Activated CD4-positive, alpha-beta memory T cell treated with anti-CD3 and anti-CD28 coated beads, Interleukin-2, amount 10 ng/mL, durations not matched to agents 7 days and 5 days (primary cell): Measurements from ENCODE around the gene CYP8B1. TPM values are rescaled to one million over a fixed set of nuclear protein-coding genes. Genes with fewer than 3 reads are reported as not detected.

ENCODE experiments used
- CTCF ChIA-PET: fragments of 350-600 bp; sonication (Branson Sonifier 250); formaldehyde crosslinking; loops from one replicate; lab custom pipeline; 2021; ENCODE audit warnings: antibody characterized with exemption, inconsistent platforms; lab: Charles Lee
- POLR2A ChIA-PET: fragments of 350-600 bp; sonication (Branson Sonifier 250); formaldehyde crosslinking; loops from one replicate; lab custom pipeline; 2021; ENCODE audit warnings: antibody characterized with exemption; lab: Charles Lee
- DNase-seq: peaks from one replicate; pipeline ENCODE4 v3.0.0-alpha.2; 2020
- H3K27ac Mint-ChIP-seq: one replicate; pipeline ENCODE4 v1.8.0; 2021; ENCODE audit warnings: mild to moderate bottlenecking, mixed read lengths
- H3K27me3 Mint-ChIP-seq: one replicate; pipeline ENCODE4 v1.8.0; 2021; ENCODE audit warnings: mixed read lengths
- H3K36me3 Mint-ChIP-seq: one replicate; pipeline ENCODE4 v1.8.0; 2021; ENCODE audit warnings: low read depth, mixed read lengths
- H3K4me1 Mint-ChIP-seq: one replicate; pipeline ENCODE4 v1.8.0; 2021; ENCODE audit warnings: mixed read lengths
- H3K4me3 Mint-ChIP-seq: one replicate; pipeline ENCODE4 v1.8.0; 2021; ENCODE audit warnings: mild to moderate bottlenecking, mixed read lengths
- H3K9me3 Mint-ChIP-seq: one replicate; pipeline ENCODE4 v1.8.0; 2021; ENCODE audit warnings: mixed read lengths
- total RNA-seq, 2 experiments: library from RNA; stranded (reverse); gene quantifications; one replicate each; pipeline ENCODE4 v1.2.3, GENCODE V29; 2021

CYP8B1 gene
- total RNA-seq, 2 experiments from 2014 or later = not detected

DNA sequence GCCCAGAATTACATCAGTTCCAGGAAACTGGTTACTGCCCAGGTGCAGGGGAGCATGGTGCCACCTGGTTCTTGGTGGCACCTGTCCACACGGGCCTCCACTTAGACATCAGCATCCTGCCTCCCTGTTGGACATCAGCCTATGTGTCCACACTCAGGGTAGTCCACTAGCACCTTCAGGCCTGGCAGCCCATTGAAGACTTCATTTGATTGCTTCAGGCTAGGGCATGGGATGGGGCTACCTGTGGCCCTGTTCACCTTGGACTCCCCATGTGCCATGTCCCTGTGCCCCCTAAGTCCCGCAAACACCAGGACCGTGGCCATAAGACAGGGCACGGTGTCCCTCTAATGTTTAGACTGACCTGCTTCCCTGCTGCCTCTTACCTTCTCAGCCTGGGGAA is 30.9 kb downstream of the CYP8B1 start:
- Mint-ChIP-seq H3K4me3 (no peak overlapping the region), H3K9me3 (no peaks in the 10 kb centered on the region), H3K27ac (no peak overlapping the region), H3K36me3 (no peaks in the 10 kb centered on the region), H3K27me3 (peaks cover 2% of the 10 kb centered on the region), H3K4me1 (peaks cover 17% of the 10 kb centered on the region)
- ChIA-PET POLR2A (no interaction called here), CTCF (interaction anchor here (1.6 kb wide), 1 partner anchor 36 kb away, joined by 5 read pairs; no protein-coding TSS in a partner anchor)
- DNase-seq = no peak

DNA sequence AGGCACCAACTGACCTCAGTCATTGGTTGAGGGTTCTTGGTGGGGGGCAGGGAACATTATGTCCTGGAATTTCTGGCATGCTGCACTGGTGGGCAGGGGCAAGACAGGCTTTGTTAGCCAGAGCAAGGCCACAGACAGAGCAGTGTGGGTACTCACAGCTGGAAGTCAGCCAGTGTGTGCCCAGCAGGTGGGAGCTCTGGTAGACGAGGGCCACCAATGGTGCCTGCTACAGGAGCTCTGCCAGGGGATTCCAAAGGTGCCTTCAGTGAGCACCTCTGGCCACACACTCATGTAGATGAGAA is 31.3 kb downstream of the CYP8B1 start:
- DNase-seq = no peak
- ChIA-PET POLR2A (no interaction called here), CTCF (interaction anchor here (1.6 kb wide), 1 partner anchor 37 kb away, joined by 5 read pairs; no protein-coding TSS in a partner anchor)
- Mint-ChIP-seq H3K4me3 (no peak overlapping the region), H3K27ac (no peak overlapping the region), H3K36me3 (no peaks in the 10 kb centered on the region), H3K4me1 (peaks cover 17% of the 10 kb centered on the region), H3K27me3 (peaks cover 2% of the 10 kb centered on the region), H3K9me3 (no peaks in the 10 kb centered on the region)

DNA sequence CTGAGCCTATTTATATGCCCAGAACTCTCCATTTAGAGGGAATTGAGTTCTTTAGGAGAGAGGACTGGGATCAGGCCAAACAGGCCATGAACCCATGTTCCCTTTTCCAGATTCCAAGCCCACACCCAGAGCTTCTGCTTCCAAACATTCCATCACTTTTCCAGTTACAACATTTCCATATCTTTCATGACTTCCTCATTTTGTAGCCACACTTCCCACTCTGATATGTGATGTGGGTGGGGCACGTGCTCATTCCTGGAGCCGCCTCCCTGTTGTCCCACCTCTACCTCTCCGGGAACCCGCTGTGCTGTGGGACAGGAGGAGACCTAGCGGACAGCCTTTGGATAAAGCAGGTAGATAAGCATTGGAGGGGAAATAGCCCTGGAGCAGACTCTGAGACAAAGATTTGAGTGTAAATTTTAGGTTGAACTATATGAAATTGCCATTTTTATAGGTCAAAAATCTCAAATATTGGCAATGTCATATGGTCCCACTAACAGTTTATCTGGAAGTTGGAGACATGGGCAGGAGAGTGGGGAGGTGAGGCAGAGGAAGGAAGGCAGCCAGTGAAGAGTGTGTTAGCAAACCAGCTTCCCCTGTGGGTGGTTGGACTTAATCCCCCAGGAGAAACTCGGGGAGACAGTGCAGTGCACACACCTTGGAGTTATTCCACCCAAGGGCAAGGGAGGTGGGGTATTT is 31.8 kb downstream of the CYP8B1 start:
- H3K4me3 Mint-ChIP-seq = no peak overlapping the region
- H3K36me3 Mint-ChIP-seq = no peaks in the 10 kb centered on the region
- H3K9me3 Mint-ChIP-seq = no peaks in the 10 kb centered on the region
- H3K27me3 Mint-ChIP-seq = peaks cover 2% of the 10 kb centered on the region
- ChIA-PET CTCF (interaction anchor here (1.3 to 1.6 kb wide), 2 partner anchors 13 to 37 kb away, joined by 5 read pairs; no protein-coding TSS in a partner anchor), POLR2A (no interaction called here)
- no peak for DNase-seq
- peaks cover 17% of the 10 kb centered on the region for H3K4me1 Mint-ChIP-seq
- no peak overlapping the region for H3K27ac Mint-ChIP-seq

DNA sequence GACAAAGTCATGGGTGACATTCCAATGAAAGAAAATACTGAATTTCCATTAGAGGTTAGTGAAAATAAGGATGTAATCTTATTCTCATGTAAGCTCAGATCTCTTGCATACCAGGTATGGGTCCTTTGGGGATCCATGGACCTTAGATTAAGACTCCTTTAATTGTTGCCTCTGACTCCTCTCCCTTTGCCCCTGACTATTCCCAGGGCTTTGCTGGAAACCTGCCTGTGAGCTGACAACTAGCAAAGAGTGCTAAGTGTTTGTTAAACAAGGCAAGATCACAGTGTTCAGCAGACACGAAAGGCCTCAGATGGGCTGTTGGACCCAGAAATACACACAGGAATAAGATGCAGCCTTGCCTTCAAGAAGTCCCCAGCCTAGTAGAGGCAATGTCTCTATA is 34.3 kb downstream of the CYP8B1 start:
- no peak for DNase-seq
- Mint-ChIP-seq H3K27ac (no peak overlapping the region), H3K9me3 (no peaks in the 10 kb centered on the region), H3K27me3 (peaks cover 5% of the 10 kb centered on the region), H3K4me3 (no peak overlapping the region), H3K4me1 (peaks cover under 1% of the 10 kb centered on the region), H3K36me3 (no peaks in the 10 kb centered on the region)
- ChIA-PET POLR2A (no interaction called here), CTCF (no interaction called here)

DNA sequence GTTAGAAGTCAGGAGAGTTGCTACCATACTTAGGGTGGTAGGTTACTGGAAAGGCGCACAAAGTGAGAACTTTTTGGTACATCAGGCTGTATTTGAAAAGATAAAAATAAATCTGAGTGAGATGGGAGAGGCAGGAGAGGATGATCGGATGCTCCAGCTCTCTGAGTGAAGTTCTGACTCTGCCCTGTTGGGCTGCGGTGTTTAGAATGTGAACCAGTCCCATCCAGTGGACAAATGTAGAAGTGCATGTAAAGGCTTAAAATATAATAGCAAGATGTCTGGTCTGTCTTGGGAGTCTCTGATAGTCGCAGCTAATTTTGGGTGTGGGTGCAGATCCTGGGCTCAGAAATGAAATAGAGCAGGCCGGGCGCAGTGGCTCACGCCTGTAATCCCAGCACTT is 36.1 kb downstream of the CYP8B1 start:
- Mint-ChIP-seq H3K36me3 (no peaks in the 10 kb centered on the region), H3K4me1 (no peaks in the 10 kb centered on the region), H3K9me3 (no peaks in the 10 kb centered on the region), H3K27me3 (peaks cover 5% of the 10 kb centered on the region), H3K4me3 (no peak overlapping the region), H3K27ac (no peak overlapping the region)
- POLR2A ChIA-PET = interaction anchor here (1.2 kb wide), 2 partner anchors 8 to 36 kb away, joined by 3 read pairs; partner anchors contain the start of gene HIGD1A
- DNase-seq = peak; percentile 32
- CTCF ChIA-PET = interaction anchor here (0.6 to 2.5 kb wide), 16 partner anchors 8 to 1841 kb away, joined by 3 to 16 read pairs (median 3); no protein-coding TSS in a partner anchor

DNA sequence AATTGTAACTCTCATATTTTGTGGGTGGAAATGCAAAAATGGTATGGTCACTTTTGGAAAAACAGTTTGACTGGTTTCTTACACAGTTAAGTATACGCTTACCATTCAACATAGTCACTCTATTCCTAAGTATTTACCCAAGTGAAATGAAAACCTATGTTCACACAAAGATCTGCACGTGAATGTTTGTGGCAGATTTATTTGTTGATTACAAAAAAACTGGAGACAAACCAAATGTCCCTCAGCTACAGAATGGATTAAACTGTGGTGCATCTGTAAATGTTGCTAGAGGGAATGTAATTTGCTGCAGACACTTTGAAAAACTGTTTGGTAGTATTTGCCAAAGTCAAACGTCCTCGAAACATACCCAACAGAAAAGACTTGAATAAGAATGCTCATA is 37.1 kb downstream of the CYP8B1 start:
- Mint-ChIP-seq H3K27ac (no peak overlapping the region), H3K4me3 (no peak overlapping the region), H3K27me3 (peaks cover 2% of the 10 kb centered on the region), H3K9me3 (no peaks in the 10 kb centered on the region), H3K4me1 (no peaks in the 10 kb centered on the region), H3K36me3 (no peaks in the 10 kb centered on the region)
- CTCF ChIA-PET = interaction anchor here (1.2 to 2.5 kb wide), 3 partner anchors 9 to 59 kb away, joined by 3 to 16 read pairs (median 6); no protein-coding TSS in a partner anchor
- POLR2A ChIA-PET = no interaction called here
- DNase-seq = no peak

DNA sequence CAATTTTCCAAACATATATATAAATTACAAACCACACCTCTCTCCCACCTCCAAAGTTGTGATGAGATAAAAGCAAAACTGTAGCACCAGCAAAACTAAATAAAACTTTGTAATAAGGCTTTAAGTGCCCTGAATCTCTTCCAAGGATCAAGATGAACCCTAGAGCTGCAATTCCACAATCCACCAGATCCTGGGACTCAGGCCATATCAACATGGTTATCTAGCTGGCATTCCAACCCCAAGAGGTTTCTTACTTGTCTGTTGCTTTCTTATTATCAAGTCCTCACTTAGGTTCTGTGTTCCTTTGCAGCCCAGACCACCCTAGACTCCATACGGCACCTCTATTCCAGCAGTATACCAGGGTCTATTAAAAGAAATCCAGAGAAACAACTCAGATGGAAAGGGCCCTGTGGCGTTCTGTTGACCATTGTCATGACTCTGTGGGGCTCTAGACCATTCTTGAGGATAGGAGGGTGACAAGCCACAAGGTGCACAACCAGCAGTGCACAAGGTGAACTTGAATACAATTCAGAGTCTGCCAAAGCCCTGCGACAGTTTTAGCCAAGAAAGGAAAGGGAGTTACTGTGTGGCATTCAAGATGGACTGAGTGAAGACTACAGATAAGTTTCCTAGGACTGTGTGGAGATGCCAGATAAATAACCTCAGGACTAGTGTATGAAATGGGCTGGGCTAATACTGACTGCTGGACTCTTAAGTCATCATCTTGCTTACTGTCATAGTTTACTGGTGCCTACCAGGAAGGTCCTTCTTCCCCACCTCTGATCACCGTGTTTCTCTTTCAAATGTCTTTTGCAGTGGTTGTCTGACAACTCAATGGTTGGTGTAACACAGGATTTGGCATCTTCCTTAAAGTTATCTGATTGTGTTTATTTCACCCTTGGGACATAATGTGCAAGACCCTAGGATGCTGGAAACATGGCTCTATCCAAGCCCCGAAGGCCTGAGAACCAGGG is 39.2 kb downstream of the CYP8B1 start:
- CTCF ChIA-PET = no interaction called here
- H3K36me3 Mint-ChIP-seq = no peaks in the 10 kb centered on the region
- H3K27ac Mint-ChIP-seq = no peak overlapping the region
- peaks cover 3% of the 10 kb centered on the region for H3K4me1 Mint-ChIP-seq
- no peak overlapping the region for H3K4me3 Mint-ChIP-seq
- peaks cover 4% of the 10 kb centered on the region for H3K27me3 Mint-ChIP-seq
- no peak for DNase-seq
- H3K9me3 Mint-ChIP-seq = no peaks in the 10 kb centered on the region
- POLR2A ChIA-PET = no interaction called here

DNA sequence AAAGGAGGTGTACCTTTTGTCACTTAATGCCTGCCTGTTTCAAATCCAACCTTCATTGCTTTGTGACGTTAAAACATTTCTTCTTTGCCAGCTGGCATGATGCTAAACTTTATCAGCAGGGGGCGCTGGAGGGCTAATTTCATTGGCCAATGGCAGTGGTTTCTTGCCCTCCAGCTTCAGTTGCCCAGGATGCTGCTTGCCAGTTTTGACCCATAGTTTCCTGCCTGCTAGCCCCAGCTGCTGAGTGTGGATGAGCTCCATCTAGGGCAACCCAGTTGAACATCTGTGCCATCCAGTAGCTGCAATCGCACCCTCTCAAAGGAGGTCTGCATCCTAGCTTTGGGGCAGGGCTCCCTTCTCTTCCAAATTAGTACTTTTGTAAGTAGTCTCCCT is 44.4 kb downstream of the CYP8B1 start:
- Mint-ChIP-seq H3K27ac (no peak overlapping the region), H3K36me3 (no peaks in the 10 kb centered on the region), H3K27me3 (peaks cover 14% of the 10 kb centered on the region), H3K4me3 (no peak overlapping the region), H3K9me3 (no peaks in the 10 kb centered on the region), H3K4me1 (peaks cover 12% of the 10 kb centered on the region)
- DNase-seq = peak; percentile 85
- POLR2A ChIA-PET = interaction anchor here (0.7 to 1.4 kb wide), 5 partner anchors 8 to 52 kb away, joined by 3 to 8 read pairs (median 4); partner anchors contain the start of gene HIGD1A
- CTCF ChIA-PET = interaction anchor here (0.7 to 2.3 kb wide), 26 partner anchors 9 to 877 kb away, joined by 3 to 19 read pairs (median 4); partner anchors contain the start of genes ACKR2 and CYP8B1

DNA sequence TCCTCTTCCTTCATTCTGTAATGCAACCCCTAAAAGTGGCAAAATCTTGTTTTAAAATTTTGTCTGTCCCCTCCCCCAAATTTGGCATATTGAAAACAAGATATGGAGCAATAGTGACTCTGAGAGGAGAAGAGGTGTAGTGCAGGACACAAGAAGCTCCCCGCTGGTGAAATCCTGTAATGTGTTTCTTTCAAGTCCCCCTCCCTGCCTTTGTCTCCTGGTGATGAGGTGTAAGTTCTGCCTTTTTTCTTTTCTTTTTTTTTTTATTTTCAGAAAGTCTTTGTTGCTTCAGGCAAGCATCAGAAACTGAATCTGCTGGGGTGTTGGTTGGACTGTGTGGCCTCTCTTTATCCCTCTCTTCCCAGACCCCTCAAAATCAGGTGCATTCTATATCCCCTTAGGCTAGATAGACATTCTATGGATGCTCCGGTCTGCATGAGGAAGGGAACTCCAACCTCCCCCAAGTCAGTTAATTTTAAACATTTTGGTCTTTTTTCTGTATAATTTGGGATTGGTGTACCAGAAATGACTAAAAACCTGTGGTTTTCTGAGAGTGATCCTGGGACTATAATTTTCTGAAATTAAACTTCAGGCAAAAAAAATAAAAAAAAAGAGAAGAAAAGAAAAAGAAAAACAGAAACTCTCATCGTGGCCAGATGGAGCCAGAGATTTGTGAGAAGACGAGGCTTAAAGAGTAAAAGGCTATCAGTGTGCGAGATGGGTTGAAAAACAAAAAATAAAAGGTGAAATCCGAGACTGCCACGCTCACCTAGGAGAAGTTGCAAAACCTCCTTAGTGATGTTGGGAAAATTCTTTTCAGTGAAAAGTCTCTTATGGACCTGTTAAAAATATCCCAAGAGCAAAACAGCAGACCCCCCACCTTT is 45.0 kb downstream of the CYP8B1 start:
- no peaks in the 10 kb centered on the region for H3K36me3 Mint-ChIP-seq
- no peak for DNase-seq
- H3K4me1 Mint-ChIP-seq = peaks cover 12% of the 10 kb centered on the region
- H3K9me3 Mint-ChIP-seq = no peaks in the 10 kb centered on the region
- no peak overlapping the region for H3K4me3 Mint-ChIP-seq
- ChIA-PET CTCF (interaction anchor here (0.7 to 2.3 kb wide), 24 partner anchors 9 to 877 kb away, joined by 3 to 19 read pairs (median 4); partner anchors contain the start of genes ACKR2 and CYP8B1), POLR2A (interaction anchor here (0.7 to 1.4 kb wide), 5 partner anchors 9 to 52 kb away, joined by 3 to 8 read pairs (median 4); partner anchors contain the start of gene HIGD1A)
- H3K27ac Mint-ChIP-seq = no peak overlapping the region
- H3K27me3 Mint-ChIP-seq = peaks cover 15% of the 10 kb centered on the region

DNA sequence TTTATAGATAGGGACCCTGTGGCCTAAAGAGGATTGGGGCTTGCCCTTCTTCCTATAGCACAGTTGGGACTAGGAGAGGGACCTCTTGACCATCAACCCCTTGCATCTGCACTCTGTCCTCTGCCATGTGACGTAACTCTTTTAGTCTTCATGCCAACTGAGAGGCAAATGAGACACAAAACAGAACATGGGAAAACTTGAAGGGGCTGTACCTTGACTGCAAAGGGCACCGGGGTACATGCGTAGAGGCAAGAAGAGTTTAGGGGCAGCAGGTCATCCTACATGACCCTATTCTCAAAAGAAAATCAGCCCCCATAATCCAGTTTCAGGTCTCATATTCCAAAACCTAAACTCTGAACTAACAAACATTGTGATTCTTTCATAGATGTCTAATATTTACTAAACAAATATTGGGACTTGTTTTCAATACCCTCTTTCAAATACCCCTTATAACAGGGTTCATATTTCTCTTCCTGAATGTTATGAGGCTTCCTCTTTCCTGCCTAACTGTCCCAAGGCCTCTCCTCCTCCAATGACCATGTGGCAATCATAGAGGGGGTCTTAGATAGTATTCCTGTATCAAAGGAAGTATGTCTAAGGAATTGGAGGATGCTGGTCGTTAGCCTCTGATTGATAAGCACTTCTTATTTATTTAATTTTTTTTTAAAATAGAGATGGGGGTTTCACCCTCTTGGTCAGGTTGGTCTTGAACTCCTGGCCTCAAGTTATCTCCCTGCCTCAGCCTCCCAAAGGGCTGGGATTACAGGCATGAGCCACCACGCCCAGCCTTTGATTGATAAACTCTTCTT is 45.8 kb downstream of the CYP8B1 start:
- no peaks in the 10 kb centered on the region for H3K36me3 Mint-ChIP-seq
- CTCF ChIA-PET = interaction anchor here (1.0 to 2.3 kb wide), 8 partner anchors 8 to 85 kb away, joined by 3 to 9 read pairs (median 6); partner anchors contain the start of gene CYP8B1
- POLR2A ChIA-PET = interaction anchor here (1.0 kb wide), 1 partner anchor 25 kb away, joined by 3 read pairs; no protein-coding TSS in a partner anchor
- H3K9me3 Mint-ChIP-seq = no peaks in the 10 kb centered on the region
- peaks cover 12% of the 10 kb centered on the region for H3K4me1 Mint-ChIP-seq
- no peak overlapping the region for H3K27ac Mint-ChIP-seq
- no peak overlapping the region for H3K4me3 Mint-ChIP-seq
- DNase-seq = no peak
- H3K27me3 Mint-ChIP-seq = peaks cover 17% of the 10 kb centered on the region

DNA sequence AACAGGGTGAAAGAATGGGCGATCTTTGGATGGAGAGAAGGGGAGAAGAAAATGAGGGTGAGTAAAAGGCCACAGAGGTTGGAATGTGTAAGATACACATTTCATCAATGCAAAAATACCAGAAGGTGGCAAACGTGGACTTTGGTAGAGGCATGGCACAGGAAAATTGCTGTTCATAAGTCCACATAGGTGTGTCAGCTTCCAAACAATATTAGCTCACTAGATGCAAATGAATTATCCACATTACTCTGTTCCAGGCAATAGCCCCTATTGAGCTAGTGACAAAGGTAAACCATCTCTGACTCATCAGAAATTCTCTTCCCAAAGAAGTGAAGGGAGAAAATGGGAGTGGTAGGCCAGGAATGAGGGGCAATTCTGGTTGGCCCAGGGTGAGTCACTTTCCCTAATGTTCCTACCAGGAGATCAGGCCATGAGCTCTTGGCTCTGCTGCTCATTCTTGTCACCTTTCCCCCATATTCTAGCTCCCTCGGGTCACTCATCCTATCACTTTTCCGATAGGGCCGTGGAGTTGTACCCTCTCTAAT is 46.5 kb downstream of the CYP8B1 start:
- Mint-ChIP-seq H3K9me3 (no peaks in the 10 kb centered on the region), H3K27ac (no peak overlapping the region), H3K4me1 (peaks cover 12% of the 10 kb centered on the region), H3K27me3 (peaks cover 19% of the 10 kb centered on the region), H3K36me3 (no peaks in the 10 kb centered on the region), H3K4me3 (no peak overlapping the region)
- ChIA-PET CTCF (interaction anchor here (1.0 to 1.3 kb wide), 2 partner anchors 10 to 49 kb away, joined by 3 to 5 read pairs; no protein-coding TSS in a partner anchor), POLR2A (interaction anchor here (1.0 kb wide), 1 partner anchor 24 kb away, joined by 3 read pairs; no protein-coding TSS in a partner anchor)
- no peak for DNase-seq
